Activated CD4-positive, alpha-beta T cell treated with anti-CD3 and anti-CD28 coated beads for 24 hours (primary cell): ENCODE results near the gene PSMB9.
"Not testable (repeated sequence)": the region's sequence is repeated elsewhere in the genome, so short reads cannot be mapped to it uniquely, and the experiment has no call there.

ENCODE experiments used
- DNase-seq, 2 donors: peaks; one replicate each; pipeline ENCODE4 v3.0.0-alpha.2; 2020; ENCODE audit warnings: low read depth in 2 of 2

Gene PSMB9

DNA sequence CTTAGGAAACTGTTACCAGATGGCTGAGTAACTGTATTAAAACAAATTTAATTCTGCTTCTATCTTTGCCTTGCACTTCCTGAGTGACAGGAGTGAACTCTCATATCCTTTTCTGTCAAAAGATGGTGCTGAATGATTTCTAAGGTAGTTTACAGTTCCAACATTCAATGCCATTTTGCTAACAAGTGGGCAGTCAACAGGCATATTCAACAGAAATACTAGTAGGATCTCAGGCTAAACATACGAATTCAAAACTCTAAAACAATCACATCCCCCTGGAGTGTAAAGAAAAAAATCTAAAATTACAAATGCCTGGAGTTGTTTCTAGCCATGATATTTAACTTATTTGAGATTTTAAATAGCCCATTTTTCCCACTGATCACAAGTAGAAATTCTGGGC is 6.7 kb downstream of the PSMB9 start:
- no peak for DNase-seq

DNA sequence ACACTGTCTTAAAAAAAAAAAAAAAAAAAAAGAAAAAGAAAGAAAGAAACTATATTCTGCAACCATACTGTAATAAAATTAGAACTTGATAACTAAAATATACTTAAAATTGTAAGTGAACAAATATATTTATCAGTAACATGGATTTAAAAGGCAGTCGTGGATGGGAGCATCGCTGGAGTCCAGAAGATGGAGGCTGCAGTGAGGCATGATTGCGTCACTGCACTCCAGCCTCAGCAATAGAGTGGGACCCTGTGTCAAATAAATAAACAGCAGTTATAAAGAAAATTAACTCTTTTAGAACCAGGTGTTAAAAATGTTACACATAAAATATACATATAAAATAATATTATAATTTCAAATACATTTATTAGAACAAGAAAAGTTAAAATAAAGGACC is 8.7 kb downstream of the PSMB9 start:
- DNase-seq, result no peak

DNA sequence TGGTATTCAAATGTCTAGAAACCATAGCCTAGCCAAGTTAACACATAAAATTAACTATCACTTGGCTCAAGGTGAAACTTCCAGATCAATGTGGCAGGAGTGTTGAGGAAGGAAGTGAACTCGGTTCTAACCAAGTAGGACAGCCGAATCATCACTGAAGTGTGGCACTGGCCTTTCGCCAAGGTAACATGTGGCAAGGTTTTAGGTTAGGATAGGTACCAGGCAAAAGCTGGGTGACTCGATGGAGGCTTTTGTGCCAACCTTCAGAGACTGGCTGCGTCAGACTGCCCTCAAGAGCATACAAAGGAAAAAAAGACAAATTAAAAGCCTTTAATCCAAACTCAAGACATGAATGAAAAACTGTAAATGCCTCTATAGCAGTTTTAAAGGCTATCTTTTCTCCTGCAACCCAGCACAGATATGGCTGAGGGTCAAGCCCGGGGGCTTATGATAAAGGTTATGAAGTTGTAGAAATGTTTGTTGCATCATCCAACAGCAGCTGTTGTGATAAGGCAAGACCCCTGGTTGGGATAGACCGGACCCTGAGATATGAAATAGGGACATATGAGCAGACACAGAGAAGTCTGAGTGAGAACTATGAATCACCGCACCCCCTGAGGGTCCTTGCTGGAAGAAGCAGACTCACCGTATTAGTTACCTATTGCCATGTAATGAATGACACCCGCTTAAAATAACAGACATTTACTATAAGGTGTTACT is 11.9 kb downstream of the PSMB9 start:
- no peak for DNase-seq

- DNase-seq, result no peak
Observed at GRCh38 chr6:32867022-32867477, 13.1 kb downstream of the PSMB9 start.

GRCh38 chr6:32867554-32868256 is 13.7 kb downstream of the PSMB9 start:
- no peak for DNase-seq

DNA sequence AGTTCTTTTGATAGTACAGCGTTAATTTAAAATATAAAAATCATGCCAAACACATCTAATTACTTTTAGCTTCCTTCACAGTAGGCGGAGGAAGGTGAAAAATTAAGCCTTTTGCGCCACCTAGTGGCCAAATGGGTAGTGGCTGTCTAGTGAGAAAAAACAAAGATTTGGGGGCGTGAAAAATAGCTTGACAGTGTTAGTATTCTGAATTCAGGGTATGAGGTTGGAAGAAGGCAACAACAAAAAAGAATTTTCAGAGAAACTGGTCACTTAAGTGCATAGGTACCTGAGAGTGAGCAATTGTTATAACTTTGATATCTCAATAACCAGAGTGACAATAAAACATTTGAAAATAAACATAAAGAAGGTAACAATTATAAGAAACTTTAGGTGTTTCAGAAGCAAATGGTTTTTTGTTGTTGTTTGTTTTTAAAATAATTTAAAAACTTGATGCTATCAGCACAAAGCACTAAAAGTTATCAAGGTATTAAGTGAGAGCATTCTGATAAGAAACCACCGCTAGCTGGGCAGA is 14.3 kb downstream of the PSMB9 start:
- DNase-seq, result peak; percentile 84 to 86

- DNase-seq, result not testable (repeated sequence)
Observed at GRCh38 chr6:32873947-32874346, 20.0 kb downstream of the PSMB9 start.

DNA sequence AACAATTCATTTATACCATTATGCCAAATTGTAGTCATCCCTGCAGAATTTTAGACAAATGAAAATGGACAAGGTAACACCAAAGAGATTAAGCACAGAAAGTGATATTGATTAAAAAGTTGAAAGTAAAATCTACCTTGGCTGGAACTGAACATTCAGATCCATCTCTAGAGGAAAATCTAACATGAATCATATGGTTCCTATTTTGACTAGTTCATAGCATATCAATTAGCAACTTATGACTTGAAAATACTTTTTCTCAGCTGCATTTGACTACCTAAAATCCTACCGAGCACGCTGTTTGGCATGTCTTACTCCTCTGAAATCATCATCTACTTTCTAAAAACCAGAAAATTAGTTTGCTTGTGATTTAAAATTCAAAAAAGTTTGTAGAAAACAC is 22.6 kb downstream of the PSMB9 start:
- no peak for DNase-seq

DNA sequence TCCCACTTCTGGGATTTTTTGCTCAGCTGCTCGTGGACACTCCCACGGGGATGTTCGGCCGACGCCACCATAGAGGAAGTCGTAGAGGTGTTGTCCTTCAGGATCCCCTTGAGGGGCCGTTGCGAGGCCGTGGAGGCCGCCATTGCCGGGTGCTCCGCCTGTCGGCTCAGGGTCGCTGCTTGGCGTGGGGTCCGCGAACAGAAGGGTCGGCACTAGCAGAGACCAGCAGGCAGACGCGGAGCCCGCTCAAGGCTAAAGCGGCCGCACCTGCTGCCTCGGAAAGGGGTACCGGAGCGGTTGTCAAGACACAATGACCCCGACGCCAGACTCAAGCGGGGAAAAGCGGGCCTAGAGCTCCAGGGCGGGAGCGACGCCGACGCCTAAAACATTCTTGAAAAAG is 25.7 kb downstream of the PSMB9 start:
- no peak for DNase-seq

DNA sequence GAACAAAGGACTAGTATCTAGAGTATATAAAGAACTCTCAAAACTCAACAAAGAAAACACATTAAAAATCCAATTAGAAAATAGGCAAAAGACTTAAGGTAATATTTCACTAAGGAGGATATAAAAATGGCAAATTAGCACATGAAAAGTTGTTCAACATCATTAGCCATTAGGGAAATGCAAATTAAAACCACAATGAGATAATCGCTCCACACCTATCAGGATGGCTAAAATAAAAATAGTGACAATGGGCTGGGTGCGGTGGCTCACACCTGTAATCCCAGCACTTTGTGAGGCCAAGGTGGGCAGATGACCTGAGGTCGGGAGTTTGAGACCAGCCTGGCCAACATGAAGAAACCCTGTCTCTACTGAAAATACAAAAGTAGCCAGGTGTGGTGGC is 27.0 kb downstream of the PSMB9 start:
- not testable (repeated sequence) for DNase-seq

DNA sequence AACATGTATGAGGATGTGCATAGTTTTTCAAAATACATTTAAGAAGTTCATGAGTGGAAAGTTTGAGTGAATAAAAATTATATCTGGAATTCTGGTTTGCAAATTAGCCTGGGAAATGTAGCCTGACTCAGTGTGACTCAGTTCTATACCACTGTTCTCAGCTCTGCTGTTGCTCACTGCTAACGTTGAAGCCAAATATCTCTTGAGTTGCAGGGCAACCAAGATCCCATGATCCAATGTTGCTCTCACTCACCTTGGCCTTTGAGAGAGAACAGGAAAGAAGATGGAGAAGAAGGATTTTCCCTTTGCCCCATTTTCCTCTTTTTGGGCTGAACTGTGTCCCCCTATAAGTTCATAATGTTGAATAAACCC is 28.9 kb downstream of the PSMB9 start:
- DNase-seq, result no peak

DNA sequence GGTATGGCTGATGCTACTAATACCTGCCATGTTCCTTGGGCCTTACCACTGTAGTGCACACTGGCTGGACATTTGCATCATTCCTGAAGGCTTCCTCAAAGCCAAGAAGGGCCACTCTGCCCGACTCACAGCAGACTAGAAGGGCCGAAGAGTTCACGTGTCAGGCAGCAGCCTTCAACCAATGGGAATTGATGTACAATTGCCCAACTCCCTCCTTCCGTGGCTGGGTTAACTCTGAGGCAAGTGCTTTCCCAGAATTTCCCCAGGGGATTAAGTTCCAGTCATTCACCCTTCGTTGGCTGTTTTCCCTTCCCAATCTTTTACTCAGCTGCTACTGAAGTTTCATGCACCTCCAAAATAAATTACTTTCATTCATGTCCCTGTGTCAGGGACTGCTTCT is 29.8 kb downstream of the PSMB9 start:
- DNase-seq, result no peak

DNA sequence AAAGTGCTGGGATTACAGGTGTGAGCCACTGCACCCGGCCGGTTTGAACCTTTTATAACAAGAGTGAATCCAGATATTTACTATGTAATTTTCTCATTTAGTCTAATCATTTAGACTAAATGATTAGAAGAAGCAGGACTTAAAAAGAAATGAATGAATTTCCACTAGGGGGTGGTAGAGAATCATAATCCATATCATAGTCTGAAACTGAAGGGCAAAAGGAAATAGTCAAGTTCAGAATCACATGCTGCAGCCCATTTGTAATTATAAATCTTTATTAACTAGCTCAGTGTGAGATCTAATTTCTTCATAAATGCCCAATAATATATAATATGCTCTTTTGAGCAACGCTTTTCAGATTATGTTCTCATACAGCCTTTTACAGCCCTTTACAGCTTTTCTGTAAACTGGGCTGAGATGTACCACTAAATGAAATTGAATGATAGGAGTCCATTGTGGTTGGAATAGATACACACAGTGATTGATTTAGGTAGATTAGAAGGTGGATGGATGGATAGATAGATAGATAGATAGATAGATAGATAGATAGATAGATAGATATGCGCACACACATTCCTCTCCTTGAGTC is 31.8 kb downstream of the PSMB9 start:
- DNase-seq, result no peak

DNA sequence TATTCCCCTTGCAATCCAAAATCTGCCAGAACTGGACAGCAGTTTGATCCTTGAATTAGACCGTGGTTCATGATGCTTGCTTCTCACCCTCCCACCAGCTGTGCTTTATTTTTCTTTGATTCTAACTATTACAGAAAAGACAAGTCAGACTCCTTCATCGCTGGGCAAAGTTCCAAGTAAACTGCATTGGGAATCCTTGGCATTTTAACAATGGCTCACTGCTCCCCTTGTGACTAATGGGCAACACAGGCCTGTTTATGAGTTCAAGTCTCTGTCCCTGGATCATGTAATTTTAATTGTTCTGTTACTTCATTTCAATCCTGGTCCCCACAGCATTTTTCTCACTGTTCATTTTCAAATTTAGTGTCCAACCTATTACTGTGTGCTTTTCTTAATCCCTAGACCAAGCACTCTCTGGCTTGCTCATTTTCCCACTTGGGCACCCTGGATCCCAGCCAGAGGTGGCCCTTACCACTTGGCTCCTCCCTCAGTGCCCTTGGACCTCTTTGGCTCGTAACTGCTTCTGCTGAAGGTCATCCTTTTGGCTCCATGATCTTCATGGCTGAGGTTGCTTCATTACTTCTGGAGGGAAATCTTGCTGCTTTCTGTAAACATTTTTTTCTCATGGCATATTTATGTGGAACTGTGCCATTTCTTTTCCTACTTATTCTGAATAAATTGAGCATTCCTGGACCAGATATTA is 32.8 kb downstream of the PSMB9 start:
- DNase-seq, result no peak

DNA sequence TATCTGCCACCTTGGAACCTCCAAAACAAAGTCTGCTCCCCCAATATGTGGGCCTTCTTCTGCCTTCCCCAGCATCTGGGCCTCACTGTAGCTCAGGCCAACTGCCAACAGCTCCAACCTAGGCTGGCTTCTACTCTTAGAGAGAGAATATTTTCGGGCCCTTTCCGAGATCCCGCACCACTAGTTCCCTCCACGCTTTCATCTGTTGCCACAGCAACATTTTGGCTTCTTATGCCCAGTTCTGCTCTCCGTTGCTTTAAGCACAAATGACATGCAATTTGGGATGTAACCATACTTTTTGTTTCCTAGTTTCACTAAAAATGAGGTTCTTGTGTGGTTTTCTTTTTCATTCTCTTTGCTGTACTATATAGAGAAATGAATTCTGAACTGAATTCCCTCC is 33.6 kb downstream of the PSMB9 start:
- no peak for DNase-seq

DNA sequence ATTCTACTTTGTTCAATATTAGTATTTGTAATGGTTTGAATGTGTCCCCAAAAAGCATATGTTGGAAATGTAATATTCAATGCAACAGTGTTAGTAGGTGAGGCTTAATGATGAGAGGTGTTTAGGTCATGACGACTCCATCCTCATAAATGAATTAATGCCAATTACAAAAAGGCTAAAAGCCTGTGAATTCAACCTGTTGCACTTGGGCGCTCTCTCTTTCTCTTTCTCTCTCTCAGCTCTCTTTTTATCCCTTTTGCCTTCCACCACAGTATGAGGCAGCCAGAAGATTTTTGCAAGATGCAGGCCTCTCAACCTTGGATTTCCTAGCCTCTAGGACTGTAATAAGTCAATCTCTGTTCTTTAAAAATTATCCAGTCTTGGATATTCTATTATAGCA is 34.6 kb downstream of the PSMB9 start:
- DNase-seq, result no peak

- DNase-seq, result no peak
Observed at GRCh38 chr6:32889533-32889932, 35.5 kb downstream of the PSMB9 start.

DNA sequence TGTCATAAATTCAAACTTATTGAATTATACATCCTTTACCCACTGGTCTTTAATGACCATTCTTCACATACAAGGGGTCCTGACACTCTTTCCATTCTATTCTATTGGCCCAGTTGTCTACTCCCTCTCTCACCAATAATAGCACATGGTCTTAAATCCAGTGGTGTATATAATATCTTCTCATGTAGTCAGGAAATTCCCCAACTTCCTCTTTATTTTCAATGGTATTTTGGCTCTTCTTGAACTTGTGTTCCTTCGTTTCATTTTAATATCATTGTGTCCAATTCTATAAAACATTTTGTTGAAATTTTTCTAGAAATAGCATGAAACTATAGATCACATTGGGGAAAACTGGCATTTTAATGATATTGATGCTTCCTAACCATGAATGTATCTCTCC is 36.8 kb downstream of the PSMB9 start:
- DNase-seq, result no peak

DNA sequence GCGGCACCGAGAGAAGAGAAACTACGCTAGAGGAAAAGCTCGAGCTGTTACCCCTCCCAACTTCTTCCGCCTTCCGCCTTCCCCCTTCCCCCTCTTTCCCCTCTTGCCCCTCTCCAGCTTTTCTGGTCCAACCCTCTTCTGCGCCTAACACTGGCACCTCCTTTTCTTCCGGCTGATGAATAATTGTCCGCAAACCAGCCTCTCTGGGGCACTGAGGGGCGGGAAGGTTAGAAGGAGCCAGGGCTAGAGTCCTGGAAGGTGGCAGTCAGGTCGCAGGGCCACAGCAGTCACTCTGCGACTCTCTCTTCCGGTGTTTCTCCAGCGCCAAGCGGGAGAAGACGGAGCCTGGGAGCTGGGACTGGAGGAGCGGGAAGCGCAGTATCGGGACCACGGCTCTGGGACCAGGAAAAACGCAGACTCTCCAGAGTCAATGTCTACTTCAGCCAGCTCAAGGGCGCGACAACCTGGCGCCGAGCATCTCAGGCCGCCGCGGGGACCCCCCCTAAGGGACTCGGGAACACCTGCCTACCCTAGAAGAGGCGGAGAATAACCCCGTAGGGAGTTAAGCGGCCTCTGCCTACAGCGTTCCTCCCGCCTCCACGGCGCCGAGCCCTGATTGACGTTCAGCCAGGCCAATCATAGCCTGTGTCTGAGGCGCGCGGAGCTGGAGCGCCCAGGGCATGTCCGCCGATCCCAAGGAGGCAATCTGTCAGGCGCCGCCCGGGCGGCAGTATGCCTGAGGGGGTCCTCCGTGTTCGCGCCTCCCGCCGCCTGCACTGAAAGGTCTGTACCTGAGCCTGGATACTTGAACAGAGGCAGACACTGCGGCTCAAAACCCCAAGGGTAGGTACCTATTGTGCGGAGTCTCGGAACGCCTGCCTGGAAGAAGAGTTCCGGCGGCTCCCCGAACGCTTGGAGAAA is 40.4 kb downstream of the PSMB9 start:
- DNase-seq, result peak; percentile 95 to 97

GRCh38 chr6:32895006-32895345 is 41.0 kb downstream of the PSMB9 start:
- DNase-seq, result no peak

DNA sequence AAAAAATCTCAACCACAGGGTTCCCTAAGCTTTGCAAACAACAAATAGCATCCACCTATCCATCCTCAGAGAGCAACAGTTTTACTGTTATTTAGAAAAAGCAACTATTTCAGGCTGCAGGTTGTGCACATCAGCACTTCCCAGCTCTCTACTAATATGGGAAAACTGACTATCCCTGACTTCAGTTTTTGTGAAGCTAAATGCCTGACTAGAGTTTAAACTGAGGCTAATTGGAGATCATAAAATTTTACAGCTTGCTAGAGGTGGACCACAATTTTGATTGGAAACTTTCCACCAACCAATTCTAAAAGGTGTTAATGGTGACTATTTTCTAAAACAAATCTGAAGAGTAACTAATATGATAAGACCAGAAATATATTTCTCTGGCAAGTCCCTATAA is 50.0 kb downstream of the PSMB9 start:
- no peak for DNase-seq
